SK-N-MC (cell line): Measurements from ENCODE around the gene NECAB2.

Experiments used
- EZH2 ChIP-seq: fragments of 200-600 bp; sonication (generic); IDR thresholded peaks from one replicate; pipeline ENCODE4 v1.6.1; 2017; ENCODE audit warnings: antibody characterized with exemption
- POLR2AphosphoS5 ChIP-seq: IDR thresholded peaks from 2 replicates; pipeline ENCODE4 v1.6.1; 2012; ENCODE audit warnings: mild to moderate bottlenecking, low read depth, low read length, borderline replicate concordance

DNA sequence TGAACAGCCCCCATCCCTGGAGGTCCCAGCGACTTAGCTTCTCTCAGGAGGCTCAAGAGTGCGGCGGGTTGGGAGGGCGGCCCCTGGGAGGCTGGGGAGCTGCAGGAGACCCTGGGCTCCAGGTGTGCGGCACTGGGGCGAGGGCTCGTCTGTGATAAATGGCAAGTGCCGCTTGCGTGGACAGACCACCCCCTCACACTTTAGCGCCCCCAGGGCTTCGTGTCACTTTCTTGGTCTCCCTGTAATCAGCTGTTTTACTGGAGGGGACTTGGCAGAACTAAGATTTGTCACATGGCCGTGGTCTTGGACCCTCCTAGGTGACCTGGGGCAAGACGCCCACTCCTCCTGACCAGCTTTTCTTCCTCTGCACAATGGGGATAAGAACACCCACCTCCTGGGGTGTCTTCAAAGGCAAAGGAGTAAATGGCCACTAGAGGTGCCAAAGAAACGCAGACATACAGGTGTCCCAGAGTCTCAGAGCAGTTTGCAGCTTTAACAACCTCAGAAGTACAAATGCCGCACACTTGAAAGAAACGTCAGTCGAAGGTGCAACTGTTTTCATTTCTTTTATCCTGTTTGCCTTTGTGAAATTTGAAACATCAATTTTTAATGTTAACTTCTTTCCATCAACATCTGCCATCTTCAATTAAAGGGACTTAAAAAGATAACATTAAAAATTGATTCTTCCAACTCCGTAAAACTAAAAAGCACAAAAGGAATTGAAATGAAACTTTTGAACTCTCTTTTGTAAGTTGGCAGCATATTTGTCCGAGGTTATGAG, 14.1 kb upstream of the NECAB2 start:
- no peak for TF ChIP-seq POLR2AphosphoS5
- no peak for TF ChIP-seq EZH2
